COLO668 (cell line): Measurements from ENCODE around the gene GPR157.
"Not testable (repeated sequence)": the region's sequence is repeated elsewhere in the genome, so short reads cannot be mapped to it uniquely, and the experiment has no call there.

Experiments used
- DNase-seq: peaks from one replicate; lab custom pipeline; 2025; ENCODE audit not compliant: unreplicated experiment; lab: John Stamatoyannopoulos, UW

The GPR157 gene, protein sequence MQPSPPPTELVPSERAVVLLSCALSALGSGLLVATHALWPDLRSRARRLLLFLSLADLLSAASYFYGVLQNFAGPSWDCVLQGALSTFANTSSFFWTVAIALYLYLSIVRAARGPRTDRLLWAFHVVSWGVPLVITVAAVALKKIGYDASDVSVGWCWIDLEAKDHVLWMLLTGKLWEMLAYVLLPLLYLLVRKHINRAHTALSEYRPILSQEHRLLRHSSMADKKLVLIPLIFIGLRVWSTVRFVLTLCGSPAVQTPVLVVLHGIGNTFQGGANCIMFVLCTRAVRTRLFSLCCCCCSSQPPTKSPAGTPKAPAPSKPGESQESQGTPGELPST

DNA sequence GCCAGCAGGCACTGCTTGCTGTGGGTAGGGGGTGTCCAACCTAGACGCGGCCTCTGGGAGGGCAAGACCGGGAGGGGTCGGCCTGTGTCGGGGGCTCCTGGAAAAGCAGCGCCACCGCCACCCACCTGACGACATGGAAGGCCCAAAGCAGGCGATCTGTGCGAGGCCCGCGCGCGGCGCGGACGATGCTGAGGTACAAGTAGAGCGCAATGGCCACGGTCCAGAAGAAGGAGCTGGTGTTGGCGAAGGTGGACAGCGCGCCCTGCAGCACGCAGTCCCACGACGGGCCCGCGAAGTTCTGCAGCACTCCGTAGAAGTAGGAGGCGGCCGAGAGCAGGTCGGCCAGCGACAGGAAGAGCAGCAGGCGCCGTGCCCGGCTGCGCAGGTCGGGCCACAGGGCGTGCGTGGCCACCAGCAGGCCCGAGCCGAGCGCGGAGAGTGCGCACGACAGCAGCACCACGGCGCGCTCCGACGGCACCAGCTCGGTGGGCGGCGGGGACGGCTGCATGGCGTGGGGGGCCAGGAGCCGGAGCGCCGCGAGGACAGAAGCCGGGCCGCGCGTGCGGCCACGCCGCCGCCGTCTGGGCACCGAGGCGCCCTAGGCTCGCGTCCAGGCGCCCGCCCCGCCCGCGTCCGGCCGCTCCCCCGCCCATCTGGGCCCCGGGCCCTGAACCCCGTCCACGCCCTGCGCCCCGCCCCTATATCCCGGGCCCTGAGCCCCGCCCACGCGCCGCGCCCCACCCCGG, at the start of gene GPR157:
TSS of gene GPR157 (minus strand) at position 583 of the 746 bp plus-strand sequence. CDS start at position 508, 75 bp downstream.
- DNase-seq = peak; percentile 84

GRCh38 chr1:9174762-9175161, 45.9 kb upstream of the GPR157 start:
- no peak for DNase-seq

- no peak for DNase-seq
Observed at GRCh38 chr1:9174243-9174642, 45.3 kb upstream of the GPR157 start.

DNA sequence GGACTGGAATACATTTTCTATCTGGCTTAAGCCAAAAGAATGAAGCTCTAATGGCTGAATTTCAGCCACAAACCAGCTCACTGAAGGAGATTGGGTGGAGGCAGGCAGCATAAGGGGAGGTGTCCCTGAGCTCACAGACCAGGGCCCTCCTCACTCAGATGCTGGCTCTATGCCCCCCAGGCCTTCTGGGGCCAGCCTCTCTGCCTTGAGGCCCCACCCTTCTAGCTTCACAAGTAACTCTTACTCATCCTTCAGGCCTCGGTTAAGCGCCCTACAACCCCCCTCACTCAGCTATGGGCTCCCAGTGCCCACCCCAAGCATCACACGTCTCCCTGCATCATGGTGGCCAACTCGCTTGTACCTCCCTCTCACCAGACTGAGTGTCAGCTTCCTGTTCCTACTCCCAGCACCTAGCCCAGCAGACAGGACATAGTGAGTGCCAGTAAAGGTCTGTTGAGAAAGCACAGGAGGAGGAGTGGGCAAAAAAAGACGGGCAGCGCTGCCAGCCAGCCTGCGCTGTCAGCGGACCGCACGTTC, 40.8 kb upstream of the GPR157 start:
- no peak for DNase-seq

- no peak for DNase-seq
Observed at GRCh38 chr1:9167638-9168037, 38.7 kb upstream of the GPR157 start.

- no peak for DNase-seq
Observed at GRCh38 chr1:9166289-9167235, 37.7 kb upstream of the GPR157 start.

DNA sequence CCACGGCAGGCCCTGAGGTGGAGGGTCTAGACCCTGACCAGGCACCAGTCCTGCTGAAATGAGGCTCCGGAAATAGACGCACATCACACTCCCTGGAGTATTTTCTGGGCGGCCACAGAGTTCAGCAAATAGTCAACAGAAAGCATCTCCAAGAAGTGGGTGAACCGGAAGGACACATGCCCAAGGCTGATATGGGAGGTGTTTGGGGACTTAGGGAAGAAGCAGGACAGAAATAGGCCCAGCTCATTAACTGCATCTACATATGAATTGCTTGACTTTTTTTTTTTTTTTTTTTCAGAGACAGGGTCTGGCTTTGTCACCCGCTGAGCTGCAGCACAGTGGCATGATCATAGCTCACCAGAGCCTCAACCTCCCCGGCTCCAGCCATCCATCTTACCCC, 36.5 kb upstream of the GPR157 start:
- peak; percentile 61 for DNase-seq

GRCh38 chr1:9164919-9165318, 36.0 kb upstream of the GPR157 start:
- DNase-seq = peak; percentile 61

DNA sequence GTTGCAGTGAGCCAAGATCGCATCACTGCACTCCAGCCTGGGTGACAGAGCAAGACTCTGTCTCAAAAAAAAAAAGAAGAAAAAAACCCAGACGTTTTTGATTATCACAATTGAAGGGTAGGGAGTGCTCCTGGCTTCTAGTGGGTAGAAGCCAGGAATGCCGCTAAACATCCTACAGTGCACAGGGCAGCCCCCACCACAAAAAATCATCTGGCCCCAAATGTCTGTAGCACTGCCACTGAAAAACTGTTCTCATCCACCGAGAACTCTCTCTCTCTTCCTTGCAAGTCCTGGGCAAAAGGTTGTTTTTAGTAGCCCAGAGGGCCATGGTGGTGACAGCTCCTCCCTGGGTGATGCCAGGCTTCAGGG, 35.6 kb upstream of the GPR157 start:
- DNase-seq = no peak

GRCh38 chr1:9161963-9162362, 33.1 kb upstream of the GPR157 start:
- peak; percentile 59 for DNase-seq

DNA sequence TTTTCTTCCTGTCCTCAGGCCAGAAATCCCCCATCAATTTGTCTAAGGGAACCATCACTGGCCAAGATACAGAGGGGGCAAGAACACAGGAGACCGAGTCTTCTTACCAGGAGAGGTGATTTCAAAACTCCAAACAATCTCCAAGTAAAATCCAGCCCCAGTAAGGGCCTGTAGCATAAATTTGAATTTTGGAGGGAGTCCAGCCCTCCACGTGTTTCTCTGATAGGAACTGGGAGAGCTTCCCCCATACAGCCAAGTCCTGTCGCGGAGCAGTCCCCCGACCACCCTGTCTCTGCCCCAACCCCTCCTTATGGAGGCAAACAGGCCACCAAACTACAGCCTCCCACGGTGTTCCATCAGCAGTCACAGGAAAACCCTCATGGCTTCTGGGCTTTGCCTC, 32.4 kb upstream of the GPR157 start:
- no peak for DNase-seq

GRCh38 chr1:9160079-9160717, 31.3 kb upstream of the GPR157 start:
- DNase-seq = no peak

DNA sequence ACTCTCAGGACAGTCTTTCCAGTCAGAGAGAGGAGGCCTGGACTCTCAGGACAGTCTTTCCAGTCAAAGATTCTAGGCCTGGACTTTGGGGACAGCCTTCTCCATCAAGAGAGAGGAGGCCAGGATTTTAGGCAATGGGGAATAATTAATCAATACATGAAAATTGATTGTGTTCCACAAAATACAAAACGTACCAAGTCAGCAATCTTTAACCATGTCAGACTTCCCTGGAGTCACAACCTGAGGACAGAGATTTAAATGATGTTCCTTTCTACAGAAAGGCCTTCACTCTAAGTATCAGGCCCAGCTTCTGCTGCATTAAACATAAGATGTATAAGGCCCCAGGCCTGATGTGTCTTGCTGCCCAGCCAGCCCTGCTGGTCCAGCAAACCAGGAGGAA, 27.0 kb upstream of the GPR157 start:
- DNase-seq = no peak

- DNase-seq = not testable (repeated sequence)
Observed at GRCh38 chr1:9155405-9155804, 26.5 kb upstream of the GPR157 start.

GRCh38 chr1:9153152-9153551, 24.2 kb upstream of the GPR157 start:
- DNase-seq = no peak

- no peak for DNase-seq
Observed at GRCh38 chr1:9152535-9152934, 23.6 kb upstream of the GPR157 start.

- no peak for DNase-seq
Observed at GRCh38 chr1:9151328-9151860, 22.5 kb upstream of the GPR157 start.

- DNase-seq = no peak
Observed at GRCh38 chr1:9150582-9151327, 21.9 kb upstream of the GPR157 start.

- DNase-seq = no peak
Observed at GRCh38 chr1:9149837-9150581, 21.1 kb upstream of the GPR157 start.
